Esophagus mucosa (tissue), 1 donor: ENCODE results near the gene RUVBL2. TPM values are rescaled to one million over a fixed set of nuclear protein-coding genes. Genes with fewer than 3 reads are reported as not detected.
"Not testable (repeated sequence)": the region's sequence is repeated elsewhere in the genome, so short reads cannot be mapped to it uniquely, and the experiment has no call there.

Source experiments
- ATAC-seq: fragments of 200-7000 bp; cut with Tn5 transposase; one replicate; pipeline ENCODE4 v1.9.1; 2020
- total RNA-seq: library from RNA; stranded (reverse); gene quantifications from one replicate; pipeline ENCODE4 v1.2.4, GENCODE V29; 2023
- donor health status: DM: yes; HTN: yes; CAD: no.

The RUVBL2 gene
- total RNA-seq, 1 donor from 2014 or later, result 79.0 TPM

DNA sequence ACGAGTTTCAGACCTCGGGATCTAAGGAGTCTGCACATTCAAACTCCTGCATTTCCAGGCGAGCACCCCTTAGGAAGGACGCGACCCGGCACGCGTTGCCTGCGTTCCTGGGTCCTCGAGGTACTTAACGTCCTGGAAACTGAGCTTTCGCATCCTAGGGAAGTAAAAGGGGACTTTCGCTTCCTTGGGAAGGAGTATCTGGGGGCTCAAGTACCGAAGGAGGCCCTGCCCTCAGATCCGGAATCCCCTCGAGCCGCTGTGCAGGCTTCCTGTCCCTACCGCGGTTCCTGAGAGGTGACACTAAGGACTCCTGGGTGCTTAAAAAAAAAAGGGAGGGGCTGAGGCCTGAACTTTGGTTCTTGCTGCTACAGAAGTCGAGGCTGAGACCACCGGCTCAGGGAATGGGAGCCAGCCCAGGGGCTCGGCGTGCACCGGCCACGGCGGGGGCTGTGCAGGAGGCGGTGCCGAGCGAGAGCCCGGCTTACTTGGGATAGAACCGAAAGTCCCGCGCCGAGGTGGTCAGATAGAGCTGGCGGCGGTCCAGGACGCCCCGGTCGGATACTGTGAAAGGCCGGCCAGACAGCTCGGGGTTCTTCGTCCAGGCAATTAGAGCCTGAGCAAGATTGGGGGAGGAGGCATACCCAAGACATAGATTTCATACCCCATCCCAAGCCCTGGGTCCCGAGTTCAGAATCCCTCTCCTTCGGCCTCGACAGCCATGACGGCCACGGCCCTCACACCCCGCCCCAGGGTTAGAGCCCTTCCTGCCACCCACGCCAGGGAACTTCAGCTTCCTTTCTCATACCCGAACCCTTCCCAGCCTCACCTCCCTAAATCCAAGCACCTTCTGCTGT is 24.9 kb downstream of the RUVBL2 start:
- not testable (repeated sequence) for ATAC-seq

- peak; percentile 52 for ATAC-seq
Measured at GRCh38 chr19:49019242-49019932, 25.7 kb downstream of the RUVBL2 start.

- no peak for ATAC-seq
Measured at GRCh38 chr19:49020342-49020741, 26.7 kb downstream of the RUVBL2 start.

DNA sequence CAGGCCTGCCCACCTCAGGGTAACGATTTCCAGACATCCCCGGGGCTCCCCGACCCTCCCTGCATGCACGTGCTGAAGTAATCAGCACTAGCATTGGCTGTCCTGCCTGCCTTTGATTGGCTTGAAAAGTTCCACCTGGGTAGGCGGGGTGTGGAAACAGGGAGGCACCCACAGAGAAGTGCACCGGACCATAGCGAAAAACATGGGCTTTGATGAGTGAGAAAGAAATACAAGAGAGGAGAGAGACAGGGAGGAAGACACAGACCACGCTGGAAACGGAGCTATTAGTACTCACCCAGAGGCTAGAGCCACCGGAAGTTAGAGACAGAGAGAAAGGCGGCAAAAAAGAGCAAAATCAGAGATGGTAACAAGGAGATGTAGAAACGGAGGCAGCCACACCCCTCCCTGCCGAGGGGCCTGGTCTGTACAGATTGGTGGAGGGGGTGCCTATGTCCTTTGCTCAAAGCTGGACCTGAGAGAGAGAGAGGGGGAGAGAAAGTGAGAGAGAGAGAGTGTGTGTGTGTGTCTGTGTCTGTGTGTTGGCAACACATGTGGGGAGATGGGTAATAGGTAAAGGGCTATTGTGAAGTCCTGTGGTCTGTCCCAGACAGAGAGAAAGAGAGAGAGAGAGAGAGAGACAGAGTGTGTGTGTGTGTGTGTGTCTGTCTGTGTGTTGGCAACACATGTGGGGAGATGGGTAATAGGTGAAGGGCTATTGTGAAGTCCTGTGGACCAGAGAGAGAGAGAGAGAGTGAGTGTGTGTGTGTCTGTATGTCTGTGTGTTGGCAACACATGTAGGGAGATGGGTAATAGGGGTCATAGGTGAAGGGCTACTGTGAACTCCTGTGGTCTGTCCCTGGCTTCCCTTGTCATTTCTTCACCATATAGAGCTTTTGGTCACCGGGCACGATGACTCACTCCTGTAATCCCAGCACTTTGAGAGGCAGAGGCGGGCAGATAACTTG is 27.5 kb downstream of the RUVBL2 start:
- ATAC-seq, result no peak

DNA sequence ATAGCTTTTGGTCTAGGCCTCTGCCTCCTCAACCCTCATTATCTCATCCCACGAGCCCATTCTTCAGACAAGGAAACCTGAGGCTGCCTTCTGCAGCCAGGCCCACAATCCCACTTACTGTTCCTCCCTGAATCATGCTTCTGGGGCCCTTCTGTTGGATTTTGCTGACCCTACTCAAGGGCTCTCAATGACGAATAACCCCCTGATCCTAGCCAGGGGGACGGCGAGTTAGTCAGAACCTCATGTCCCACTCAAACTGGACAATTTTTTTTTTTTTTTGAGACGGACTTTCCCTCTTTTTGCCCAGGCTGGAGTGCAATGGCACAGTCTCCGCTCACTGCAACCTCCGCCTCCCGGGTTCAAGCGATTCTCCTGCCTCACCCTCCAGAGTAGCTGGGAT is 28.4 kb downstream of the RUVBL2 start:
- no peak for ATAC-seq

- not testable (repeated sequence) for ATAC-seq
Measured at GRCh38 chr19:49024233-49024632, 30.5 kb downstream of the RUVBL2 start, which contains the start of gene CGB3. Gene CGB3 (minus strand): TSS chr19:49024333. CDS start chr19:49023971, 362 bp downstream.

- ATAC-seq, result not testable (repeated sequence)
Measured at GRCh38 chr19:49025088-49025487, 31.4 kb downstream of the RUVBL2 start.

DNA sequence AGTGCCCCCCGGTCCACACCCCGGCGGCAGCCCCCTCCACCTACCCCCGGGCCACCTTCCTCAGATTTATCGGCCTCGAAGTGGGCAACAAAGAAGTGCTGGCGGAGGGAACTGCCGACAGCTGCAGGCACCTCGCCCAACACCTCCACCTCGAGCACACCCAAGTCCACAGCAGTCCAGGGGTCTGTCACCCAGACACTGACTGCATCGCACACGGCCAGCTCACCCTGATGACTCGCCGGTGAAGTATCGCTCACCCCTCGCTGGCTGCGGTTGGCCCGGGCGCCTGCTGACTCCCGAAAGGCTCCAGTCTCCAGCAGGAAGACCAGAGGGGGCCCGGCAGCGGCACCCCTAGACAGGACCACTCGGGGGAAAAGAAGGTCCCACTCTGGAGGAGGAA is 31.9 kb downstream of the RUVBL2 start:
- ATAC-seq, result not testable (repeated sequence)

GRCh38 chr19:49028686-49029085 is 35.0 kb downstream of the RUVBL2 start:
- ATAC-seq, result not testable (repeated sequence)

GRCh38 chr19:49029749-49030148 is 36.1 kb downstream of the RUVBL2 start:
- not testable (repeated sequence) for ATAC-seq

GRCh38 chr19:49030323-49030722 is 36.6 kb downstream of the RUVBL2 start:
- ATAC-seq, result not testable (repeated sequence)

DNA sequence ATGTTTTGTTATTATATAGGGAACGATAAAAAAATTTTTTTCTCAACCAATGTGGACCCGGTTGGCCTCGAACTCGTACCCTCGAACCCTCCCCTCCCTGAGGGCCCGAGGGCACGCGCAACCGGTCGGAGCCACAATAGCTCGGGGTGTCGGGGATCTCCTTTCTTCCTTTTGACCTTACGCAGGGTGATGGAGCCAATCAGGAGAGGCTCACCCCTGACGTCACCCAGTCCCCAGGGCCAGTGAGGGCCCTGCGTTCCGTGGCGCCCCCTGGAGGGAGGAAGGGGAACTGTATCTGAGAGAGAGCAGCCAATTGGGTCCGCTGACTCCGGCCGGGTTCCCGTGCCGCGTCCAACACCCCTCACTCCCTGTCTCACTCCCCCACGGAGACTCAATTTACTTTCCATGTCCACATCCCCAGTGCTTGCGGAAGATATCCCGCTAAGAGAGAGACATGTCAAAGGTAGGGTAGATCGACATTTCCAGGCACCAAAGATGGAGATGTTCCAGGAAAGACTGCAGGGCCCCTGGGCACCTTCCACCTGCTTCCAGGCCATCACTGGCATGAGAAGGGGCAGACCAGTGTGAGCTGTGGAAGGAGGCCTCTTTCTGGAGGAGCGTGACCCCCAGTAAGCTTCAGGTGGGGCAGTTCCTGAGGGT is 38.1 kb downstream of the RUVBL2 start, which contains the start of gene CGB2:
Gene CGB2 (plus strand): TSS at position 249 of the 660 bp plus-strand sequence. CDS start 206 bp downstream, at position 455.
- ATAC-seq, result peak; percentile 22

DNA sequence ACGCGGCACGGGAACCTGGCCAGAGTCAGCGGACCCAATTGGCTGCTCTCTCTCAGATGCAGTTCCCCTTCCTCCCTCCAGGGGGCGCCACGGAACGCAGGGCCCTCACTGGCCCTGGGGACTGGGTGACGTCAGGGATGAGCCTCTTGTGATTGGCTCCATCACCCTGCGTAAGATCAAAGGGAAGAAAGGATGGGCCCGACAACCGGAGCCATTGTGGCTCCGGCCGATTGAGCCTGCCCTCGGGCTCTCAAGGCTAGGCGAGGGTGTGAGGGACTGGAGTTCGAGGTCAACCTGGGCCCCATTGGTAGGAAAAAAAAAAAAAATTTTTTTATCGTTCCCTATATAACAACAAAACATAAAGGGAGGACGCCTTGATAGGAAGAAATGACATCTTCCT is 43.1 kb downstream of the RUVBL2 start, which contains the start of gene CGB1:
Gene CGB1 (minus strand): TSS at position 81 of the 400 bp plus-strand sequence. CDS start 184 bp downstream, outside the sequence.
- ATAC-seq, result not testable (repeated sequence)

GRCh38 chr19:49038111-49038510 is 44.4 kb downstream of the RUVBL2 start:
- not testable (repeated sequence) for ATAC-seq

DNA sequence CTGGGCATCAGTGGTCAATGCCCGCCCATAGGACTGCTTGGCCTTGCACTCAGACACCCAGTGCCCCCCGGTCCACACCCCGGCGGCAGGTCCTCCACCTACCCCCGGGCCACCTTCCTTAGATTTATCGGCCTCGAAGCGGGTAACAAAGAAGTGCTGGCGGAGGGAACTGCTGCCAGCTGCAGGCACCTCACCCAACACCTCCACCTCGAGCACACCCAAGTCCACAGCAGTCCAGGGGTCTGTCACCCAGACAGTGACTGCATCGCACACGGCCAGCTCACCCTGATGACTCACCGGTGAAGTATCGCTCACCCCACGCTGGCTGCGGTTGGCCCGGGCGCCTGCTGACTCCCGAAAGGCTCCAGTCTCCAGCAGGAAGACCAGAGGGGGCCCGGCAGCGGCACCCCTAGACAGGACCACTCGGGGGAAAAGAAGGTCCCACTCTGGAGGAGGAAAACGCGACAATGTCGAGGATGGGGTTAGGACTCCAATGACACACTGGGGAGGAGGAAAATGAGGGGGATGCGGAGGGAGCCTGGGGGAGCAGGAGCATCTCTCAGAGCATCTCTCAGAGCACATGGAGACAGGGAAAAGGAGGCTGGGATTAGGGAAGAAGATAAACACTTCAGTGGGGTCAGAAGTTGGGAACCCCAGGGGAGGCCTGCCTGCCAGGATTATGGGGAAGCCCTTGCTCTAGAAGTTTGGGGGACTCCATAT is 45.0 kb downstream of the RUVBL2 start:
- peak; percentile 55 for ATAC-seq

- ATAC-seq, result not testable (repeated sequence)
Measured at GRCh38 chr19:49039736-49040135, 46.0 kb downstream of the RUVBL2 start.

- ATAC-seq, result no peak
Measured at GRCh38 chr19:49042177-49042576, 48.5 kb downstream of the RUVBL2 start.

DNA sequence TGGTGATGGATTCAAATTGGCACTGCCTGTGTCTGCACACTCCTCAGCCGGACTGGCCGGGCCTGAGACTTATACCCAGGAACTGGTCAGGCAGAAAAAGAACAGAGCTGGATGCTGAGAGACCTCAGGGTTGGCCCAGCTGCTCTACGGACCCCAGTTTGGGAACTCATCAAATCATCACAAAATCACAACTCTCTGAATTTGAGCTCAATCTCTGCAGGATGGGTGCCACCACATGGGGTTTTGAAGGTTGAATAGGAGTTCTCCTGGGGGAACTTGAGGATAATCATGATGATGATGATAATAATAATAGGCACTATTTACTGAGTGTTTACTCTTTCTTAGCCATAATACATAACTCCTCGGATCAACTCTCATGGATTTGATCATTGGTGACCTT is 49.0 kb downstream of the RUVBL2 start:
- ATAC-seq, result not testable (repeated sequence)

- not testable (repeated sequence) for ATAC-seq
Measured at GRCh38 chr19:49043548-49043947, 49.9 kb downstream of the RUVBL2 start, which contains the start of gene CGB5. Gene CGB5 (plus strand): TSS chr19:49043848. CDS start chr19:49044210, 362 bp downstream.

DNA sequence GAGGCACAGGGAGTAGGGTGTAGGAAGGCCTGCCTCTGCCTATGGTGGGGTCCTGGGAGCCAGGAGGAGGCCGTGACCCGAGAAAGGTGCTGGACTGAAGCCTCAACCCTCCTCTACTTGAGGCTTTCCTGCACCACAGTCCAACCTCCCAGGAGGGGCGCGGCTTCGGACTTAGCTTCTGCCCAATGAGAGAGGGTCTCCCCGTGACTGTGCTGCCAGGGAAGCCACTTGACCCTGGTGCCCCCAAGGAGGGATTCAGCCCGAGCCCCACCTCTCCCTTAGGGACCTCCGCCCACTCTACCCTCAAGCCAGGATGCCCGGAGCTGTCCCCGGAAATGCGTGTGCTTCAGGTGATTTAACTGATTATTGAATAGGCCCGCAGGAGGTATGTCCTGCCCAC is 55.3 kb downstream of the RUVBL2 start, which contains the start of gene CGB8:
Gene CGB8 (minus strand): TSS at position 101 of the 400 bp plus-strand sequence. CDS start 372 bp downstream, outside the sequence.
- ATAC-seq, result not testable (repeated sequence)
